Activated CD8-positive, alpha-beta memory T cell treated with anti-CD3 and anti-CD28 coated beads, Interleukin-2, amount 50 U/mL, for 4 hours (primary cell): ENCODE results near the gene GPR89B.
"Not testable (repeated sequence)": the region's sequence is repeated elsewhere in the genome, so short reads cannot be mapped to it uniquely, and the experiment has no call there.

ENCODE experiments used
- DNase-seq: peaks from one replicate; pipeline ENCODE4 v3.0.0-alpha.2; 2020

GPR89B gene

GRCh38 chr1:147942563-147942962, 14.3 kb downstream of the GPR89B start:
- DNase-seq = not testable (repeated sequence)

- not testable (repeated sequence) for DNase-seq
These were observed 21.3 kb downstream of the GPR89B start for GRCh38 chr1:147949517-147949916.

- DNase-seq = not testable (repeated sequence)
These were observed 30.7 kb downstream of the GPR89B start for GRCh38 chr1:147958906-147959305.

GRCh38 chr1:147959680-147960079, 31.5 kb downstream of the GPR89B start:
- DNase-seq = not testable (repeated sequence)

GRCh38 chr1:147964575-147964974, 36.4 kb downstream of the GPR89B start:
- not testable (repeated sequence) for DNase-seq

- DNase-seq = not testable (repeated sequence)
These were observed 38.4 kb downstream of the GPR89B start for GRCh38 chr1:147966657-147967056.

GRCh38 chr1:147978896-147979651, 50.9 kb downstream of the GPR89B start:
- DNase-seq = not testable (repeated sequence)

- not testable (repeated sequence) for DNase-seq
These were observed 57.2 kb downstream of the GPR89B start for GRCh38 chr1:147985374-147985773.

- DNase-seq = not testable (repeated sequence)
These were observed 59.7 kb downstream of the GPR89B start for GRCh38 chr1:147987893-147988292.

GRCh38 chr1:147992916-147993315, 64.7 kb downstream of the GPR89B start:
- DNase-seq = not testable (repeated sequence)

- DNase-seq = not testable (repeated sequence)
These were observed 65.2 kb downstream of the GPR89B start for GRCh38 chr1:147993400-147993799.

- not testable (repeated sequence) for DNase-seq
These were observed 65.8 kb downstream of the GPR89B start for GRCh38 chr1:147993825-147994615.

- not testable (repeated sequence) for DNase-seq
These were observed 67.9 kb downstream of the GPR89B start for GRCh38 chr1:147996088-147996487.

- not testable (repeated sequence) for DNase-seq
These were observed 79.5 kb downstream of the GPR89B start for GRCh38 chr1:148007724-148008123.

GRCh38 chr1:148010527-148010926, 82.3 kb downstream of the GPR89B start:
- no peak for DNase-seq

GRCh38 chr1:148013177-148014144, 85.2 kb downstream of the GPR89B start:
- not testable (repeated sequence) for DNase-seq

- peak; percentile 18 for DNase-seq
These were observed 86.3 kb downstream of the GPR89B start for GRCh38 chr1:148014289-148015200.

GRCh38 chr1:148024918-148025317, 96.7 kb downstream of the GPR89B start:
- DNase-seq = not testable (repeated sequence)

GRCh38 chr1:148027004-148027403, 98.8 kb downstream of the GPR89B start:
- DNase-seq = not testable (repeated sequence)

GRCh38 chr1:148032247-148032646, 104.0 kb downstream of the GPR89B start:
- not testable (repeated sequence) for DNase-seq

GRCh38 chr1:148032690-148033089, 104.5 kb downstream of the GPR89B start:
- DNase-seq = not testable (repeated sequence)
